Kidney epithelial cell (primary cell): ENCODE data around the gene SPATA18. TPM values are rescaled to one million over a fixed set of nuclear protein-coding genes. Genes with fewer than 3 reads are reported as not detected.
"Not testable (repeated sequence)": the region's sequence is repeated elsewhere in the genome, so short reads cannot be mapped to it uniquely, and the experiment has no call there.

Source experiments
- DNase-seq: peaks from one replicate; pipeline ENCODE4 v3.0.0-alpha.2; 2010; ENCODE audit warnings: low read depth
- H3K27me3 ChIP-seq: 2 replicates; pipeline ENCODE4 v1.6.0; 2011; ENCODE audit warnings: low read length; ENCODE audit not compliant: control insufficient read depth, insufficient read depth
- H3K36me3 ChIP-seq: 2 replicates; pipeline ENCODE4 v1.5.1; 2011; ENCODE audit warnings: low read length; ENCODE audit not compliant: control insufficient read depth, insufficient read depth
- H3K4me3 ChIP-seq: 2 replicates; pipeline ENCODE4 v1.5.1; 2011; ENCODE audit warnings: low read depth, mild to moderate bottlenecking, control low read depth, low read length
- CTCF ChIP-seq: IDR thresholded peaks from 2 replicates; pipeline ENCODE4 v1.5.1; 2011; ENCODE audit warnings: mild to moderate bottlenecking, moderate library complexity, low read length, control low read depth, inconsistent platforms; ENCODE audit not compliant: insufficient read depth, poor library complexity, severe bottlenecking
- total RNA-seq: library from RNA; depleted of rRNA; stranded (reverse); fragments of >200 nt; gene quantifications from 2 replicates; pipeline ENCODE4 v1.2.3, GENCODE V29; 2015

Gene SPATA18
- total RNA-seq, 1 donor from 2014 or later, result 10.5 TPM

GRCh38 chr4:52076731-52077130 lies 25.6 kb downstream of the SPATA18 start:
- peak overlapping the region; percentile 22 for H3K4me3 ChIP-seq
- no peak for TF ChIP-seq CTCF
- H3K27me3 ChIP-seq, result peaks cover 2% of the 10 kb centered on the region
- DNase-seq, result no peak
- no peaks in the 10 kb centered on the region for H3K36me3 ChIP-seq

GRCh38 chr4:52079659-52080058 lies 28.6 kb downstream of the SPATA18 start:
- TF ChIP-seq CTCF, result no peak
- H3K4me3 ChIP-seq, result no peak overlapping the region
- peaks cover 2% of the 10 kb centered on the region for H3K27me3 ChIP-seq
- no peaks in the 10 kb centered on the region for H3K36me3 ChIP-seq
- no peak for DNase-seq

GRCh38 chr4:52081216-52081615 lies 30.1 kb downstream of the SPATA18 start:
- no peak for DNase-seq
- H3K27me3 ChIP-seq, result peaks cover 2% of the 10 kb centered on the region
- H3K36me3 ChIP-seq, result no peaks in the 10 kb centered on the region
- H3K4me3 ChIP-seq, result no peak overlapping the region
- no peak for TF ChIP-seq CTCF

- H3K36me3 ChIP-seq, H3K4me3 ChIP-seq, DNase-seq, H3K27me3 ChIP-seq: not testable (repeated sequence)
Measured at GRCh38 chr4:52086425-52086824, 35.3 kb downstream of the SPATA18 start.

- DNase-seq, result no peak
- Histone ChIP-seq H3K27me3 (no peaks in the 10 kb centered on the region), H3K4me3 (no peak overlapping the region), H3K36me3 (no peaks in the 10 kb centered on the region)
- TF ChIP-seq CTCF, result no peak
Measured at GRCh38 chr4:52091801-52092200, 40.7 kb downstream of the SPATA18 start.

GRCh38 chr4:52093466-52093865 lies 42.4 kb downstream of the SPATA18 start:
- Histone ChIP-seq H3K27me3 (no peaks in the 10 kb centered on the region), H3K36me3 (no peaks in the 10 kb centered on the region), H3K4me3 (no peak overlapping the region)
- TF ChIP-seq CTCF, result no peak
- no peak for DNase-seq
